HepG2 (cell line): ENCODE results near the gene GRHL3.

Experiments
- CTCF ChIP-seq: sonication (generic); formaldehyde crosslinking; IDR thresholded peaks from 2 replicates; pipeline ENCODE4 v1.5.0; 2020; ENCODE audit warnings: mild to moderate bottlenecking, missing genetic modification reagents, moderate library complexity
- FOXM1 ChIP-seq: sonication (generic); formaldehyde crosslinking; IDR thresholded peaks from 2 replicates; pipeline ENCODE4 v1.5.0; 2020; ENCODE audit warnings: missing genetic modification reagents
- MXD1 ChIP-seq: sonication (generic); formaldehyde crosslinking; IDR thresholded peaks from 2 replicates; pipeline ENCODE4 v1.4.0; 2020; ENCODE audit warnings: mild to moderate bottlenecking, missing genetic modification reagents
- POLR2A ChIP-seq, 2 experiments: IDR thresholded peaks; 2 replicates each; pipeline ENCODE4 v1.6.1; 2011; ENCODE audit warnings: low read depth in 2 of 2, low read length in 2 of 2, mild to moderate bottlenecking in 1 of 2, moderate library complexity in 1 of 2; ENCODE audit not compliant: insufficient read depth in 1 of 2
- POLR2G ChIP-seq: fragments of 200-400 bp; formaldehyde crosslinking; IDR thresholded peaks from 2 replicates; pipeline ENCODE4 v1.6.1; 2018; ENCODE audit warnings: mild to moderate bottlenecking, low read depth, low read length, moderate library complexity
- TCF7L2 ChIP-seq: IDR thresholded peaks from 2 replicates; pipeline ENCODE4 v1.6.1; 2011; ENCODE audit warnings: mild to moderate bottlenecking, low read depth, low read length, moderate library complexity
- ZNF33B ChIP-seq: sonication (generic); formaldehyde crosslinking; IDR thresholded peaks from 2 replicates; pipeline ENCODE4 v1.5.1; 2020; ENCODE audit warnings: mild to moderate bottlenecking, missing genetic modification reagents

GRCh38 chr1:24283326-24284155, 35.6 kb upstream of the GRHL3 start:
- no peak for TF ChIP-seq POLR2A (IDR thresholded peaks at IDR 0.05; ENCODE audit: insufficient read depth in 1 of 2, low read depth in 2 of 2, low read length in 2 of 2)
- no peak for TF ChIP-seq CTCF (CRISPR knock-in tag)
- TF ChIP-seq MXD1 (CRISPR knock-in tag), result no peak
- no peak for TF ChIP-seq TCF7L2
- TF ChIP-seq POLR2G, result no peak
- no peak for TF ChIP-seq FOXM1 (CRISPR knock-in tag)
- no peak for TF ChIP-seq ZNF33B (CRISPR knock-in tag)
